A549 (cell line): ENCODE results near the gene TNRC6C. TPM values are rescaled to one million over a fixed set of nuclear protein-coding genes. Genes with fewer than 3 reads are reported as not detected.

ENCODE experiments used
- ATAC-seq, 2 experiments: fragments of 200-7000 bp in 1 of 2; fragments of >200 bp in 1 of 2; cut with Nextera tagmentation in 1 of 2; cut with Tn5 transposase in 1 of 2; 3 replicates each; pipeline versions ENCODE4 v1.8.0 to v1.9.1; 2018 to 2020; ENCODE audit warnings: mild to moderate bottlenecking in 1 of 2, moderate library complexity in 1 of 2
- CTCF ChIA-PET: fragments of 300-600 bp; sonication (Branson Sonifier 250); formaldehyde crosslinking; extraction: SDS; loops from one replicate; lab custom pipeline; 2021; ENCODE audit warnings: antibody characterized with exemption, inconsistent platforms; lab: Yijun Ruan, JAX
- POLR2A ChIA-PET: fragments of 350-600 bp; formaldehyde crosslinking; extraction: SDS; loops from one replicate; lab custom pipeline; 2021; ENCODE audit warnings: antibody characterized with exemption, inconsistent platforms; lab: Yijun Ruan, JAX
- DNase-seq, 2 experiments: peaks; one replicate each; pipeline versions ENCODE4 v3.0.0 to v3.0.0-alpha.2; 2011 to 2016; ENCODE audit warnings: low read depth in 1 of 2, low spot score in 1 of 2
- FAIRE-seq: peaks from 2 replicates; lab custom pipeline; 2011; peaks lifted over from hg19 to GRCh38; lab: Jason Lieb, UNC
- H3K27ac ChIP-seq, 2 experiments: fragments of >200 bp; sonication (Bioruptor Twin); formaldehyde crosslinking; 3 replicates each; pipeline ENCODE4 v1.5.1; 2016 to 2017
- H3K4me1 ChIP-seq: fragments of >200 bp; sonication (Bioruptor Twin); formaldehyde crosslinking; 3 replicates; pipeline ENCODE4 v1.6.1; 2016
- H3K4me2 ChIP-seq: fragments of >200 bp; sonication (Bioruptor Twin); formaldehyde crosslinking; 3 replicates; pipeline ENCODE4 v1.6.1; 2016
- H3K4me3 ChIP-seq: fragments of >200 bp; sonication (Bioruptor Twin); formaldehyde crosslinking; 3 replicates; pipeline ENCODE4 v1.5.1; 2016
- H3K9me3 ChIP-seq: fragments of >200 bp; sonication (Bioruptor Twin); formaldehyde crosslinking; 3 replicates; pipeline ENCODE4 v1.6.1; 2016
- CEBPB ChIP-seq, 2 experiments: fragments of >200 bp in 1 of 2; sonication (Bioruptor Twin) in 1 of 2; formaldehyde crosslinking in 1 of 2; IDR thresholded peaks; 2 replicates each; pipeline ENCODE4 v1.6.1; 2012 to 2016
- CHD4 ChIP-seq: fragments of 200-600 bp; sonication (generic); IDR thresholded peaks from 2 replicates; pipeline ENCODE4 v1.6.1; 2016; ENCODE audit warnings: antibody characterized with exemption, mild to moderate bottlenecking, borderline replicate concordance
- E2F6 ChIP-seq: IDR thresholded peaks from 2 replicates; pipeline ENCODE4 v1.6.1; 2012; ENCODE audit warnings: low read depth, borderline replicate concordance
- FOSB ChIP-seq: fragments of 250-450 bp; sonication (Bioruptor Pico); IDR thresholded peaks from 2 replicates; pipeline ENCODE4 v1.5.0; 2020; ENCODE audit warnings: mild to moderate bottlenecking, moderate library complexity
- FOXS1 ChIP-seq: fragments of 250-450 bp; sonication (Bioruptor Pico); IDR thresholded peaks from 2 replicates; pipeline ENCODE4 v1.5.0; 2020; ENCODE audit warnings: mild to moderate bottlenecking, moderate library complexity
- HOXB13 ChIP-seq: fragments of 250-450 bp; sonication (Bioruptor Pico); IDR thresholded peaks from 2 replicates; pipeline ENCODE4 v1.5.0; 2020; ENCODE audit warnings: low read depth, mild to moderate bottlenecking, moderate library complexity
- KDM1A ChIP-seq: fragments of 200-600 bp; sonication (generic); IDR thresholded peaks from 2 replicates; pipeline ENCODE4 v1.6.1; 2016; ENCODE audit warnings: low read depth, mild to moderate bottlenecking
- MAX ChIP-seq: IDR thresholded peaks from 2 replicates; pipeline ENCODE4 v1.6.1; 2012
- MYC ChIP-seq: IDR thresholded peaks from 2 replicates; pipeline ENCODE4 v1.6.1; 2012; ENCODE audit warnings: mild to moderate bottlenecking, inconsistent platforms, low read length, improper control_type of control experiment, borderline replicate concordance
- NFE2L2 ChIP-seq: fragments of 150-350 bp; conservative IDR thresholded peaks from 2 replicates; pipeline ENCODE4 v1.6.1; 2014; ENCODE audit warnings: low read length
- PHF8 ChIP-seq: fragments of 200-600 bp; sonication (generic); IDR thresholded peaks from 2 replicates; pipeline ENCODE4 v1.6.1; 2016; ENCODE audit warnings: low read depth, mild to moderate bottlenecking, antibody characterized with exemption, moderate library complexity, borderline replicate concordance
- POLR2A ChIP-seq: IDR thresholded peaks from 2 replicates; pipeline ENCODE4 v1.6.1; 2012; ENCODE audit warnings: mild to moderate bottlenecking, low read length
- POLR2AphosphoS2 ChIP-seq: conservative IDR thresholded peaks from 2 replicates; pipeline ENCODE4 v1.6.1; 2012; ENCODE audit warnings: low read length, improper control_type of control experiment, inconsistent platforms
- RFX5 ChIP-seq: fragments of 450-650 bp; IDR thresholded peaks from 2 replicates; pipeline ENCODE4 v1.7.1; 2014; ENCODE audit warnings: antibody characterized with exemption, mild to moderate bottlenecking, moderate library complexity
- RNF2 ChIP-seq: fragments of 200-600 bp; sonication (generic); IDR thresholded peaks from 2 replicates; pipeline ENCODE4 v1.6.1; 2016; ENCODE audit warnings: low read depth, mild to moderate bottlenecking, antibody characterized with exemption, moderate library complexity, borderline replicate concordance
- SMC3 ChIP-seq: fragments of >200 bp; sonication (Bioruptor Twin); formaldehyde crosslinking; IDR thresholded peaks from 3 replicates; pipeline ENCODE4 v1.6.1; 2018; ENCODE audit warnings: inconsistent platforms
- SREBF2 ChIP-seq: fragments of 450-650 bp; IDR thresholded peaks from 2 replicates; pipeline ENCODE4 v1.6.1; 2014; ENCODE audit warnings: mild to moderate bottlenecking, moderate library complexity
- TP53 ChIP-seq: fragments of 250-450 bp; sonication (Bioruptor Pico); IDR thresholded peaks from 2 replicates; pipeline ENCODE4 v1.5.0; 2021; ENCODE audit warnings: mild to moderate bottlenecking, moderate library complexity
- ZC3H11A ChIP-seq: fragments of 450-650 bp; IDR thresholded peaks from 2 replicates; pipeline ENCODE4 v1.6.1; 2014; ENCODE audit warnings: antibody characterized with exemption, mild to moderate bottlenecking
- ZSCAN20 ChIP-seq: fragments of 250-450 bp; sonication (Bioruptor Pico); IDR thresholded peaks from 2 replicates; pipeline ENCODE4 v1.8.0; 2022; ENCODE audit warnings: mild to moderate bottlenecking, moderate library complexity
- WGBS: methylation state at CpG from one replicate; pipeline ENCODE4 v1.1.6; 2017; ENCODE audit errors: missing lambda C conversion rate; 5-methylcytosine and 5-hydroxymethylcytosine counted together
- polyA plus RNA-seq, 4 experiments: library from polyadenylated mRNA; depleted of rRNA in 3 of 4; stranded (reverse); fragments of >200 nt; fragmentation: RNase III in 1 of 4; extraction: RNeasy Plus Mini Kit Qiagen cat#74134 plus additional on column Dnase treatment in 1 of 4; gene quantifications; 2 replicates in 3 of 4; 3 replicates in 1 of 4; pipeline ENCODE4 v1.2.3, GENCODE V29; 2011 to 2017

Gene TNRC6C
- polyA plus RNA-seq, 2 of the 4 experiments (the other 2 are of a cell fraction): 1.3 to 1.9 TPM

GRCh38 chr17:77959126-77959925 lies 823 bp downstream of the TNRC6C start:
- 22% methylated on average over 61 of the region's 92 CpGs for WGBS
- Histone ChIP-seq H3K9me3 (no peaks in the 10 kb centered on the region), H3K4me3 (peak overlapping the region; percentile 81), H3K27ac (peak overlapping the region; percentile 74 to 91), H3K4me2 (peak overlapping the region; percentile 99), H3K4me1 (peaks cover 5% of the 10 kb centered on the region; the same call in 2 of the 3 replicates)
- peak in 1 of 2 experiments; percentile 48 for DNase-seq
- ATAC-seq: peak in 1 of 2 experiments; percentile 2; a peak in 1 of 6 replicates
- no peak for FAIRE-seq
- ChIA-PET CTCF (interaction anchor here (1.1 to 2.1 kb wide), 4 partner anchors 12 to 417 kb away, joined by 3 to 8 read pairs (median 4); no protein-coding TSS in a partner anchor), POLR2A (interaction anchor here (0.8 to 2.3 kb wide), 14 partner anchors 12 to 440 kb away, joined by 3 to 60 read pairs (median 6); no protein-coding TSS in a partner anchor)
- TF ChIP-seq RNF2 (peak; percentile 82; the same call in 1 of the 2 replicates), NFE2L2 (no peak)

- peak; percentile 2; the same call in 1 of the 2 replicates for TF ChIP-seq RNF2
- TF ChIP-seq RFX5: no peak
- Histone ChIP-seq H3K9me3 (no peaks in the 10 kb centered on the region), H3K4me3 (peak overlapping the region; percentile 81), H3K27ac (no peak overlapping the region), H3K4me2 (peak overlapping the region; percentile 99), H3K4me1 (peaks cover 5% of the 10 kb centered on the region; the same call in 2 of the 3 replicates)
- 94% methylated on average over 23 of the region's 23 CpGs for WGBS
- DNase-seq (no peak), FAIRE-seq (no peak), ATAC-seq (no peak)
- POLR2A ChIA-PET: no interaction called here
- CTCF ChIA-PET: interaction anchor here (0.7 to 2.1 kb wide), 2 partner anchors 417 to 420 kb away, joined by 3 to 8 read pairs; no protein-coding TSS in a partner anchor
Observed at GRCh38 chr17:77959926-77960521, 1.5 kb downstream of the TNRC6C start.

- FAIRE-seq (peak; percentile 13), ATAC-seq (no peak), DNase-seq (no peak)
- CTCF ChIA-PET: interaction anchor here (0.6 to 2.6 kb wide), 2 partner anchors 52 to 231 kb away, joined by 3 to 12 read pairs; no protein-coding TSS in a partner anchor
- POLR2A ChIA-PET: no interaction called here
- Histone ChIP-seq H3K9me3 (no peaks in the 10 kb centered on the region), H3K4me1 (peaks cover 5% of the 10 kb centered on the region; the same call in 2 of the 3 replicates), H3K27ac (no peak overlapping the region), H3K4me3 (no peak overlapping the region), H3K4me2 (no peak overlapping the region)
- WGBS: 88% methylated on average over 4 of the region's 4 CpGs
- TF ChIP-seq KDM1A (no peak), SMC3 (no peak), FOXS1 (CRISPR knock-in tag) (no peak), POLR2AphosphoS2 (no peak), ZSCAN20 (CRISPR knock-in tag) (no peak), TP53 (CRISPR knock-in tag) (no peak), NFE2L2 (no peak), MYC (no peak), CEBPB (IDR thresholded peaks at IDR 0.05) (no peak), CHD4 (no peak), FOSB (no peak), ZC3H11A (no peak), MAX (no peak), E2F6 (no peak), SREBF2 (no peak), POLR2A (no peak), PHF8 (no peak), HOXB13 (CRISPR knock-in tag) (no peak)
Observed at GRCh38 chr17:77961741-77962140, 3.2 kb downstream of the TNRC6C start.
